Rectal smooth muscle tissue (tissue), 1 donor: Measurements from ENCODE around the gene EXD3.

Experiments used
- H3K27ac ChIP-seq: one replicate; pipeline ENCODE4 v1.7.0; 2013; ENCODE audit warnings: low read depth, low read length, inconsistent platforms
- H3K27me3 ChIP-seq: one replicate; pipeline ENCODE4 v1.7.0; 2013; ENCODE audit warnings: low read length; ENCODE audit not compliant: control insufficient read depth, insufficient read depth
- H3K36me3 ChIP-seq: one replicate; pipeline ENCODE4 v1.7.0; 2013; ENCODE audit warnings: low read length; ENCODE audit not compliant: control insufficient read depth, insufficient read depth
- H3K4me1 ChIP-seq: one replicate; pipeline ENCODE4 v1.7.0; 2013; ENCODE audit warnings: low read length; ENCODE audit not compliant: control insufficient read depth, insufficient read depth
- H3K4me3 ChIP-seq: one replicate; pipeline ENCODE4 v1.7.0; 2013; ENCODE audit warnings: low read length
- H3K9ac ChIP-seq: one replicate; pipeline ENCODE4 v1.7.0; 2013; ENCODE audit warnings: low read length

Gene EXD3

DNA sequence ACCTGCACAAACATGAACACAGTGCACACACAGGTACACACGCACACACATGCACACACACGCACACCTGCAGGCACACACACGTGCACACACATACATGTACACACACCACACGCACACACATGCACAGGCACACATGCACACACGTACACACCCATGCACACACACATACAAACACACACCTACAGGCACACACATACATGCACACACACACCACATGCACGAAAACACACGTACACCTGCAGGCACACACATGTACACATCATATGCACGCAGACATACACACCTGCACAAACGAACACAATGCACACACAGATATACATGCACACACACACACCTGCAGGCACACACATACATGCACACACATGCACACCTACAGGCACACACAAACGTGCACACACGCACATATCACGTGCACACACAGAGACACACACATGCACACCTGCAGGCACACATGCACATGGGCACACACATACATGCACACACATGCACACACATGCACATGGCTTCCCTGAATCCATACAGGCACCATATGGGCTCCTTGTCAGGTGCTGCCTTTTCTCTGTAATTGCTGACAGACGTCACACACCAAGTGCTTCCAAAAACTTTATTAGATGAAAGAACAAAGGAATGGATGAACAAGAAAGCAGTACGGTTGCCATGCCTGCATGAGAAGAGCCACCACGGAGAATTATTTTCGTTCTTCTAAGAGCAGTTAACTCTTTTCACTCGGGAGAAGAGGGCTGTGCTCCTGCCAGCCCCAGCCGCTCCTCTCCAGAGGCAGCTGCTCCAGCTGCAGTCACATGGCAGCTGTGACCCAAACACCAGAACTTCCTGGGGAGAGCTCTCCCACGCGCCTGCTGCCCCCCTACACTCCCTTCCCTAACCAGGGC, 57.2 kb downstream of the EXD3 start:
- Histone ChIP-seq H3K36me3 (peaks cover 8% of the 10 kb centered on the region), H3K9ac (no peak overlapping the region), H3K27me3 (no peaks in the 10 kb centered on the region), H3K4me3 (no peak overlapping the region), H3K27ac (no peak overlapping the region), H3K4me1 (no peaks in the 10 kb centered on the region)

DNA sequence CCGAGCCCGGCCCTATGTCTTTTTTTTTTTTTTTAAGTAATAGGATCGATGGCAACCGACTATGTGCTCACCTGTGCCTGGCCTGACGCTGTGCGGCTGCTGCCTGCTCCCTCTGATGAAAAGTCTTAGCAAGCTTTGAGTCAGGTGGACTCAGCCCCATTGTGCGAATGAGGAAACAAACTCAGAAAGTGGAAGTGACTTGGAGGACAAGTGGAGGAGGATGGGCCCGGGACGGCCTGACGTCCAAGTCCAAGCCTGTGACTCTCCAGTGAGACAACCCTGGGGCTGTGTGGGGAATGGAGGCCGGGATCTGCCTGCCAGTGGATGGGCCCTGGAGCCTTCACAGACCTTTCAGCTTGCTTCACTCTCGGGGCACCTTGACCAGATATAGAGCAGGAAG, 57.9 kb downstream of the EXD3 start:
- no peak overlapping the region for H3K9ac ChIP-seq
- no peaks in the 10 kb centered on the region for H3K27me3 ChIP-seq
- no peak overlapping the region for H3K4me3 ChIP-seq
- H3K4me1 ChIP-seq = no peaks in the 10 kb centered on the region
- H3K36me3 ChIP-seq = peaks cover 8% of the 10 kb centered on the region
- H3K27ac ChIP-seq = no peak overlapping the region

DNA sequence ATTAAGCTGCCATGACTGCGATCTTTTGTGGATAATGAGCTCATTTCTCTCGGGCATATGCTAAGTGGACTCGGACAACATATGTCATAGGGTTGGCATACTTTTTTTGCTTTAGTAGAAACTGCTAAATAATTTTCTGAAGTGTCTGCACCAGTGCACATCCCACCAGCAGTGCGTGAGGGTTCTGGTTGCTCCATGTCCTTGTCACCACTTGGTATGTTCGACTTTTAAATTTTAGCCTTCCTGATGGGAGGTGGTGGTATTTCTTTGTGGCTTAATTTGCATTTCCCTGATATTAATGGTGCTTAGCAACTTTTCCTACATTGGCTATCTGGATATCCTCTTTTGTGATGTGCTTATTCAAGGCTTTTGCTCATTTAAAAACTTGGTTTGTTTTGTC, 63.1 kb downstream of the EXD3 start:
- no peak overlapping the region for H3K27ac ChIP-seq
- no peaks in the 10 kb centered on the region for H3K27me3 ChIP-seq
- no peak overlapping the region for H3K4me3 ChIP-seq
- H3K36me3 ChIP-seq = no peaks in the 10 kb centered on the region
- no peaks in the 10 kb centered on the region for H3K4me1 ChIP-seq
- H3K9ac ChIP-seq = no peak overlapping the region

DNA sequence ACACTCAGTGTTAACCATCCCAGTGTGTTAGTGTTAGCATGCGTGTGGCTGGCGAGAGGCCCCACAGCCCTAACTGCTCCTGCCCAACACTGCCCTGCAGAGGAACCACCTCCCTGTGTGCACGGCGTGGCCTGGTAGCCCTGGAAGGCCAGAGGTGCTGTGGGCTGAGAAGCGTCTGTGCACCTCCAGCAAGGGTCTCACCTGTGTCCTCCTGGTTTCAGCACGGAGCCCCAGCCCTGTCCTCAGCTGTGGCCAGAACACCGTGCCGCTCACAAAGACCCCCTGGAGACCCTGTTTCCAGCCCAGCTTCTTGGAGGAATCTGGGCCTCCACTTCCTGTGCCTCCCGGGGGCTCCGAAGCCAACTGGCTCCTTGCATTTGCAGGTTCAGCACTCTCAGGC, 64.8 kb downstream of the EXD3 start:
- Histone ChIP-seq H3K9ac (no peak overlapping the region), H3K4me1 (no peaks in the 10 kb centered on the region), H3K27me3 (no peaks in the 10 kb centered on the region)

DNA sequence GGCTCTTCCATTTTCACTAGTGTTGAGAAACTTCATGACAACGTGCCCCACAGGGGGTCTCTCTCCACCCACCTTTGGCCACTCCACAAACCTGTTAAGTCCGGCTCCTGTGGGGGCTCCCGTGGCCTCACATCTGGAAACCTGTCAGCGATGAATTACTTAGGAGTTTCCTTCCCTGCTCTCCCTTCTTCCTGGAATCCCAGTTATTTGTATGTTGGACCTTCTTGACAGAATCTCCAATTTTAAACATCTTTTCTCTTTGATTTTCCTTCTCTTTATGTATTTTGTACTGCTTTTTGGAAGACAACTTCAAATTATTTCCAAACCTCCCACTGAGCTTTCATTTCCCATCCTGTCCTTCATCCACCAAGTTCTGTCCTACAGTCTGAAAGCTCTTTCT, 65.8 kb downstream of the EXD3 start:
- Histone ChIP-seq H3K36me3 (no peaks in the 10 kb centered on the region), H3K4me1 (no peaks in the 10 kb centered on the region), H3K9ac (no peak overlapping the region), H3K27ac (no peak overlapping the region), H3K27me3 (no peaks in the 10 kb centered on the region), H3K4me3 (no peak overlapping the region)

More for the DNA sequence above, 64.8 kb downstream of the EXD3 start:
- H3K27ac ChIP-seq = no peak overlapping the region
- H3K4me3 ChIP-seq = no peak overlapping the region
- H3K36me3 ChIP-seq = no peaks in the 10 kb centered on the region

DNA sequence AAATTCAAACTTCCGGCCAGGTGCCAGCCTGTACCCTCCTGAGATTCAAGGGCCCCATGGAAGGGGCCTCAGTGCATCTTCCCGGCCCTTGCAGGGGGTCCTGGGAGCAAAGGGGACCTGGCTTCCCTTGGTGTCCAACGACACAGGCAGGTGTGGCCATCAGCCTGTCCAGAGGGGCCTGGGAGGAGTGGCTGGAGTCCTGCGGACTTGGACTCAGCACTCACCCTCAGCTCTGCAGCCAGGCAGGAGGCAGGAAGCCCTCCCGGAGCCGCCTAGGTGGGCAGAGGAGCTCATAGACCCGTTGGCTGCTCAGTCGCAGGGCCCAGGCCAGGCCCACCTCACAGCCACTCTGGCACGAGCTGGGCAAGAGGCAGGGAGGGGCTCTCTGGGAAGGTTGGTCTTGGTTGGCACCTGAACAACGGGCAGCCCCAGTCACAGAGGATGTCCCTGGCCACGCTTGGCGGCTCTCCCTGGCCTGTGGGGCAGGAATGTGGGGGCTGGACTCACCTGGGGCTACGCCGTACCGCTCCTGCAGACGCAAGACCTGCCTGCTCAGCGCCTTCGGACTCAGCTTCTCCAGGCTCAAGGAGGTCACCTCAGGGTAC, 67.1 kb downstream of the EXD3 start:
- H3K36me3 ChIP-seq = no peaks in the 10 kb centered on the region

DNA sequence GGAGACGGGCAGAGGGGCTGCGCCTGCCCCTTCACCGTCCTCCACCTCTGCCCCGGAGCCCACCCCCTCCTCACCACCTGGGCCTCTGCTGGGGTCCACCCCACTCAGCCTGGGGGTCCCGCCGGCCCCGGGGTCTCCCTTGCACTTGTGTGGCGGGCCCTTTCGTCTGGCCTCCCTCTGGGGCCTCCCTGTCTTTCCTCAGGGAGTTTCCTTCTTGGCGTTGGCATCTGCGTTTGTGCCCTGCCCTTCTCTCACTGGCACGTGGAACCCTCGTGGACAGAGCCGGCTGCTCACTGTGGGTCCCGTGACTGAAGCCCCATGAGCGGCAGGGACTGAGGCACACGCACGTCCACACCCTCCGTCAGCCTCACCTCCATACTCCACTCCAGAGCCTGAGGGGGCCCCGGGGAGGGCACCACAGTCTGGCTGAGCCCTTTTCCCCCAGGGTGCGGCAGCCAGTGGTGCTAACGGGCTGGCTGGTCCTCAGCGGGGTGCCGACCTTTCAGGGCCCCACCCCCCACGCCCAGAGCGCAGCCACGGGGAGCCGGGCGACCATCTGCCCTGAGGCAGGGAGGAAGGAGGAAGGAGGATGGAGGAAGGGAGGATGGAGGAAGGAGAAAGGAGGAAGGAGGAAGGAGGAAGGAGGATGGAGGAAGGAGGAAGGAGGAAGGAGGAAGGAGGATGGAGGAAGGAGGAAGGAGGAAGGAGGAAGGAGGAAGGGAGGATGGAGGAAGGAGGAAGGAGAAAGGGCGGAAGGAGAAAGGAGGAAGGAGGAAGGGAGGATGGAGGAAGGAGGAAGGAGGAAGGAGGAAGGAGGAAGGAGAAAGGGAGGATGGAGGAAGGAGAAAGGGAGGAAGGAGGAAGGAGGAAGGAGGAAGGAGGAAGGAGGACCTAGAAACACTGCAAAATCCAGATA, 67.9 kb downstream of the EXD3 start:
- Histone ChIP-seq H3K9ac (no peak overlapping the region), H3K27ac (no peak overlapping the region), H3K4me3 (no peak overlapping the region), H3K27me3 (no peaks in the 10 kb centered on the region), H3K4me1 (no peaks in the 10 kb centered on the region), H3K36me3 (no peaks in the 10 kb centered on the region)

More for the DNA sequence above, 67.1 kb downstream of the EXD3 start:
- Histone ChIP-seq H3K9ac (no peak overlapping the region), H3K27ac (no peak overlapping the region), H3K4me3 (no peak overlapping the region), H3K4me1 (no peaks in the 10 kb centered on the region), H3K27me3 (no peaks in the 10 kb centered on the region)

DNA sequence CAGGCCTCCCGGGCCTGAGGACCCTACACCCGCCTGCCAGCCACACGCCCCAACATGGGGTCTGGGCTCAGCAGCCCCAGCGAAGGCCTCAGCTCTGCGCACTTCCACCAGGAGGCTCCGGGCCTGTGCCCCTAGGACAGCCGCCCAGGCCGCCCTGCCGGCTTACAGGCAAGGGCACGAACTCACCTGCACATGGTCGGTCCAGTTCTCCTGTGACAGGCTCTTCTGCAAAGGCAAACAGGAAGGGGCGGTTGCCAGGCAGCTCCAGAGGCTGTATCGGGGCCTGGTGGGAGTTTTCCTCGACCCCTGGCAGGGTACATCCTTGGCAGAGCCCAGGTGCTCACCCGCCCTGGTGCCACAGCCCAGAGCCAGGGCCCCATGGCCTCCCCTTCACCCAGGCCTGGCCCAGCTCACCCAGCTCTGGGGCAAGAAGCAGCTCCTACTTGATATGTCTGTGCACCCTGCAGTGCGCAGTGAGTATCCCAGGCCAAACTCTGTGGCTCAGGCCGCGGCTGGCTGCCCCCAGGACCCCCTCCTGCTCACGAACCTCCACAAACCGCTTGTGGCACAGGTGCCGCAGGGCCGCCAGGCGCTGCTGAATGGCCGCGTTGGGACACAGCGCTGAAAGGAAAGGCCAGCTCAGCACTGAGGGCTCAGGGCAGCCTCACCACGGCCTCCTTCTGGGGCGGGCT, 68.7 kb downstream of the EXD3 start:
- Histone ChIP-seq H3K9ac (no peak overlapping the region), H3K27ac (no peak overlapping the region), H3K4me3 (no peak overlapping the region), H3K36me3 (no peaks in the 10 kb centered on the region), H3K4me1 (no peaks in the 10 kb centered on the region), H3K27me3 (no peaks in the 10 kb centered on the region)

DNA sequence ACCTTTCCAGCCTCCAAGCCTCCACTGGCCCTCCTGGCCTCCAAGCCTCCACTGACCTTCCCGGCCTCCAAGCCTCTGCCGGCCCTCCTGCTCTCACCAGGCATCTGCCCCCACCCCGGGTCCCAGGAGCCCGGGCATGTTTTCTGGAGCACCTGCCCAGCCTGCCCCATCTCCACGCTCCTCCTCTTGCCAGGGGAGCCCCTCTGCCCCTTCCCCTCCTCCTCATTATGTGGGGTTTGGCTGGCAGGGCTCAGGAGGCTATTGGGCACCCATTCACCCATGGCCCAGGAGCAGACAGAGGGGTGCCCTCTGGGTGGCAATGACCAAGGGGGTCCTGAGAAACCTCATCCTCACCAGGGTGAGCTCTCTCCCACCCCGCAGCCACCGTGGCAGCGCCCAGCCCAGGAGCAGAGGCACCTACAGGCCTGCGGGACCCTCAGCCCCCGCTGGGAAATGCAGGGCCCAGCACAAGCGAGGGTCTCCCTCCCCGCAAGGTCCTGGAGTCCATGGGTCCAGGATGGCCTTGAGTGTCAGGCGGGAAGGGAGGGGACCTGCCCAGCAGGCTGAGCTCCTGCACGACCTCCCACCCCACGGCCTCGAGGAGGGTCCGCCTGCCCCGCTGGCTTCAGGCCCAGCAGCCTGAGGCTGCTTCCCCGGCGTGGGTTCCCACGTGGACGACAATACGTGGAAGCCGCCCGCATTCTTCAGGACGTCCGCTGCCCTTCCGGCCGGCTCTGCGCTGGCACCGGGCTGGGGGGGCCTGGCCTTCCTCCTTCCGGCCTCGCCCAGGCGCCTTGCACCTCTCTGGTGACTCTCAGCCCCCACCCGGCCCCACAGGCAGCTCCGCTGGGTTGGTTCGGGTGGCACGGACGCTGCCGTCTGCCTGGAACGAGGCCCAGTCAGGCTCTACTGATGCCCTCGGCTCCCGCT, 69.5 kb downstream of the EXD3 start:
- Histone ChIP-seq H3K36me3 (no peaks in the 10 kb centered on the region), H3K4me3 (no peak overlapping the region), H3K9ac (no peak overlapping the region), H3K4me1 (no peaks in the 10 kb centered on the region), H3K27me3 (no peaks in the 10 kb centered on the region), H3K27ac (no peak overlapping the region)

DNA sequence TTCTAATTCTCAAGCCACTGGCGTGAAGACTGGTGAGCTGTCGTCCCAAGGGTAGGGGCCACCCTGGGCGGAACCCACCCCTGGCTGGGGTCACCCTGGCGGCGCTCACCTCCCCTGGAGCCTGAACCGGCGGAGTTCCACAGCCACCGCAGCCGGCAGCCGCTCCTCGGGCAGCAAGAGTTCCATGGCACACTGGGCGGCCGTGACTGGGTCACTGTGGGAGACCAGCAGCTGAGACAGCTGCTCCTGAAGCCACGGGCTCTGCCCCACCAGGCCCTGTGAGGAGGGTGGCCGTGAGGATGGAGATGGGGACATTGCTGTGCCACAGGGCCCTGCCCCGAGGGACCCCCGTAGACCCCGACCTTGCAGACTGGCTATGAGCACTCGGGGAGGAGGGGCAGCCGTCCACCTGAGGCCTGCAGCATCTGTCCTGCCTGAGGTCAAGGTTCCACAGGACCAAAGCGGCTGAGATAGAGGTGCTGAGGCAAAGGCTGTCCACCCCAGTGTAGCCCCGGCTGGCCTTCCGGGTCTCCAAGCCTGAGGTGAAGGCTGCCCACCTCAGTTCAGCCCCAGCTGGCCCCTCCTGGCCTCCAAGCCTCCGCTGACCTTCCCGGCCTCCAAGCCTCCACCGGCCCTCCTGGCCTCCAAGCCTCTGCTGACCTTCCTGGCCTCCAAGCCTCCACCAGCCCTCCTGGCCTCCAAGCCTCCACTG, 70.3 kb downstream of the EXD3 start:
- Histone ChIP-seq H3K4me1 (no peaks in the 10 kb centered on the region), H3K36me3 (no peaks in the 10 kb centered on the region), H3K27ac (no peak overlapping the region), H3K9ac (no peak overlapping the region), H3K27me3 (no peaks in the 10 kb centered on the region), H3K4me3 (no peak overlapping the region)
